GM23338 (cell line): Measurements from ENCODE around the gene RCOR3. TPM values are rescaled to one million over a fixed set of nuclear protein-coding genes. Genes with fewer than 3 reads are reported as not detected.

Experiments
- ATAC-seq: fragments of 200-7000 bp; cut with Tn5 transposase; 3 replicates; pipeline ENCODE4 v1.9.1; 2020
- DNase-seq: peaks from one replicate; pipeline ENCODE4 v3.0.0-alpha.2; 2015; ENCODE audit warnings: low spot score
- H2AFZ ChIP-seq: fragments of 200-600 bp; sonication (generic); 2 replicates; pipeline ENCODE4 v1.8.0; 2016; ENCODE audit warnings: antibody characterized with exemption, mild to moderate bottlenecking, moderate library complexity
- H3F3A ChIP-seq: fragments of 200-600 bp; sonication (generic); replicated peaks from 2 replicates; pipeline ENCODE4 v1.8.0; 2017; ENCODE audit warnings: antibody characterized with exemption, mixed run types, low read depth
- H3K27ac ChIP-seq: fragments of 200-600 bp; sonication (generic); 2 replicates; pipeline ENCODE4 v1.6.1; 2016; ENCODE audit warnings: low read depth
- H3K27me3 ChIP-seq: fragments of 200-600 bp; sonication (generic); 2 replicates; pipeline ENCODE4 v1.8.0; 2016; ENCODE audit warnings: mild to moderate bottlenecking, mixed run types, moderate library complexity; ENCODE audit not compliant: insufficient read depth
- H3K36me3 ChIP-seq: fragments of 200-600 bp; sonication (generic); 2 replicates; pipeline ENCODE4 v1.8.0; 2016; ENCODE audit warnings: mild to moderate bottlenecking; ENCODE audit not compliant: insufficient read depth
- H3K4me1 ChIP-seq: fragments of 200-600 bp; sonication (generic); 2 replicates; pipeline ENCODE4 v1.8.0; 2016; ENCODE audit warnings: mild to moderate bottlenecking, moderate library complexity; ENCODE audit not compliant: insufficient read depth
- H3K4me2 ChIP-seq: fragments of 200-600 bp; sonication (generic); 2 replicates; pipeline ENCODE4 v1.7.1; 2017; ENCODE audit warnings: mixed run types
- H3K4me3 ChIP-seq: fragments of 200-600 bp; sonication (generic); 2 replicates; pipeline ENCODE4 v1.6.1; 2016; ENCODE audit warnings: mixed run types
- H3K79me2 ChIP-seq: fragments of 200-600 bp; sonication (generic); replicated peaks from 2 replicates; pipeline ENCODE4 v1.8.0; 2017; ENCODE audit warnings: mild to moderate bottlenecking; ENCODE audit not compliant: insufficient read depth
- H3K9me2 ChIP-seq: fragments of 200-600 bp; sonication (generic); 2 replicates; pipeline ENCODE4 v1.8.0; 2017; ENCODE audit not compliant: insufficient read depth
- H4K20me1 ChIP-seq: fragments of 200-600 bp; sonication (generic); replicated peaks from 2 replicates; pipeline ENCODE4 v1.8.0; 2017; ENCODE audit warnings: mild to moderate bottlenecking; ENCODE audit not compliant: insufficient read depth
- H3K27ac Mint-ChIP-seq: 2 replicates; pipeline ENCODE4 v1.8.0; 2020; ENCODE audit warnings: inconsistent platforms, mild to moderate bottlenecking, moderate library complexity, mixed read lengths
- H3K27me3 Mint-ChIP-seq: 3 replicates; pipeline ENCODE4 v1.8.0; 2022; ENCODE audit warnings: low read depth, mild to moderate bottlenecking, moderate library complexity, mixed read lengths, inconsistent platforms; ENCODE audit not compliant: insufficient read depth, poor library complexity
- H3K36me3 Mint-ChIP-seq: 3 replicates; pipeline ENCODE4 v1.8.0; 2021; ENCODE audit warnings: low read depth, mild to moderate bottlenecking, inconsistent platforms, moderate library complexity, mixed read lengths
- H3K4me1 Mint-ChIP-seq: 3 replicates; pipeline ENCODE4 v1.8.0; 2020; ENCODE audit warnings: mild to moderate bottlenecking, inconsistent platforms, mixed read lengths
- H3K4me3 Mint-ChIP-seq: 3 replicates; pipeline ENCODE4 v1.8.0; 2021; ENCODE audit warnings: moderate library complexity, mild to moderate bottlenecking, inconsistent platforms, mixed read lengths
- H3K9me3 Mint-ChIP-seq: 3 replicates; pipeline ENCODE4 v1.8.0; 2020; ENCODE audit warnings: moderate library complexity, mild to moderate bottlenecking, inconsistent platforms, mixed read lengths
- CREB1 ChIP-seq: fragments of 250-450 bp; sonication (Bioruptor Pico); IDR thresholded peaks from 2 replicates; pipeline ENCODE4 v1.5.0; 2020; ENCODE audit warnings: low read depth, mild to moderate bottlenecking, moderate library complexity
- CTCF ChIP-seq, 2 experiments: fragments of 200-600 bp in 1 of 2; sonication (generic) in 1 of 2; conservative IDR thresholded peaks; 2 replicates each; pipeline versions ENCODE4 v1.5.1 to v1.6.1; 2016 to 2017; ENCODE audit warnings: antibody characterized with exemption in 2 of 2, low read depth in 2 of 2, mild to moderate bottlenecking in 2 of 2, moderate library complexity in 1 of 2
- ETS1 ChIP-seq: IDR thresholded peaks from 2 replicates; pipeline ENCODE4 v1.6.1; 2016; ENCODE audit warnings: antibody characterized with exemption
- EZH2 ChIP-seq: fragments of 200-600 bp; sonication (generic); IDR thresholded peaks from one replicate; pipeline ENCODE4 v1.8.0; 2017; ENCODE audit warnings: antibody characterized with exemption, mild to moderate bottlenecking, low read depth; ENCODE audit not compliant: unreplicated experiment
- NANOG ChIP-seq: IDR thresholded peaks from 2 replicates; pipeline ENCODE4 v1.6.1; 2016; ENCODE audit warnings: antibody characterized with exemption, borderline replicate concordance
- POLR2AphosphoS5 ChIP-seq: IDR thresholded peaks from 2 replicates; pipeline ENCODE4 v1.6.1; 2016; ENCODE audit warnings: antibody characterized with exemption, low read depth
- REST ChIP-seq: IDR thresholded peaks from one replicate; pipeline ENCODE4 v1.6.1; 2018; ENCODE audit warnings: antibody characterized with exemption; ENCODE audit not compliant: unreplicated experiment
- STAT1 ChIP-seq: IDR thresholded peaks from one replicate; pipeline ENCODE4 v1.6.1; 2016; ENCODE audit warnings: antibody characterized with exemption; ENCODE audit not compliant: unreplicated experiment
- ZNF114 ChIP-seq: fragments of 250-450 bp; sonication (Bioruptor Pico); IDR thresholded peaks from 2 replicates; pipeline ENCODE4 v1.5.0; 2020; ENCODE audit warnings: mild to moderate bottlenecking, moderate library complexity
- ZNF462 ChIP-seq: fragments of 250-450 bp; sonication (Bioruptor Pico); IDR thresholded peaks from 2 replicates; pipeline ENCODE4 v1.5.0; 2020; ENCODE audit warnings: mild to moderate bottlenecking, moderate library complexity
- polyA plus RNA-seq: library from polyadenylated mRNA; unstranded; fragments of >200 nt; fragmentation: Nextera tagmentation; extraction: Ambion mirVana; gene quantifications from 2 replicates; pipeline ENCODE4 v1.2.1, GENCODE V29; 2016
- total RNA-seq: library from RNA; depleted of rRNA; stranded (reverse); fragments of >200 nt; shearing (Covaris generic); gene quantifications from 2 replicates; pipeline ENCODE4 v1.2.3, GENCODE V29; 2014

RCOR3 gene
- total and polyA plus RNA-seq, 2 experiments from 2014 or later, result 19.4 to 26.2 TPM

GRCh38 chr1:211348547-211348946, 89.4 kb downstream of the RCOR3 start:
- peaks cover 21% of the 10 kb centered on the region for H3K36me3 Mint-ChIP-seq
- H3K9me2 ChIP-seq, result no peaks in the 10 kb centered on the region
- H3K27ac Mint-ChIP-seq, result no peak overlapping the region
- ATAC-seq (no peak), DNase-seq (no peak)
- no peak overlapping the region for H3K27ac ChIP-seq
- no peaks in the 10 kb centered on the region for H3K27me3 ChIP-seq
- no peak overlapping the region for H2AFZ ChIP-seq
- H4K20me1 ChIP-seq, result no peaks in the 10 kb centered on the region
- H3K27me3 Mint-ChIP-seq, result peaks cover 11% of the 10 kb centered on the region
- TF ChIP-seq ZNF114 (CRISPR knock-in tag) (no peak), CTCF (conservative IDR thresholded peaks at IDR 0.05; ENCODE audit: low read depth in 2 of 2) (no peak), EZH2 (no peak), ETS1 (no peak)
- H3K36me3 ChIP-seq, result no peaks in the 10 kb centered on the region
- H3F3A ChIP-seq, result no peaks in the 10 kb centered on the region
- H3K79me2 ChIP-seq, result no peaks in the 10 kb centered on the region
- H3K4me3 ChIP-seq, result no peak overlapping the region
- peaks cover 18% of the 10 kb centered on the region for H3K4me1 Mint-ChIP-seq
- peaks cover 9% of the 10 kb centered on the region for H3K4me1 ChIP-seq
- no peak overlapping the region for H3K4me3 Mint-ChIP-seq
- no peak overlapping the region for H3K4me2 ChIP-seq
- H3K9me3 Mint-ChIP-seq, result peaks cover 18% of the 10 kb centered on the region

GRCh38 chr1:211349741-211350140, 90.6 kb downstream of the RCOR3 start:
- Histone ChIP-seq H3K4me2 (no peak overlapping the region), H3K36me3 (no peaks in the 10 kb centered on the region), H3K9me2 (no peaks in the 10 kb centered on the region), H2AFZ (no peak overlapping the region), H4K20me1 (no peaks in the 10 kb centered on the region), H3K27ac (no peak overlapping the region), H3K79me2 (no peaks in the 10 kb centered on the region), H3F3A (no peaks in the 10 kb centered on the region), H3K4me1 (peaks cover 9% of the 10 kb centered on the region), H3K4me3 (no peak overlapping the region), H3K27me3 (no peaks in the 10 kb centered on the region)
- H3K36me3 Mint-ChIP-seq, result peaks cover 21% of the 10 kb centered on the region
- peaks cover 11% of the 10 kb centered on the region for H3K27me3 Mint-ChIP-seq
- no peak for DNase-seq
- no peak overlapping the region for H3K4me3 Mint-ChIP-seq
- no peak for ATAC-seq
- peaks cover 18% of the 10 kb centered on the region for H3K9me3 Mint-ChIP-seq
- H3K27ac Mint-ChIP-seq, result no peak overlapping the region
- peaks cover 18% of the 10 kb centered on the region for H3K4me1 Mint-ChIP-seq
- TF ChIP-seq EZH2 (no peak), REST (no peak), POLR2AphosphoS5 (no peak), CREB1 (CRISPR knock-in tag) (no peak), NANOG (no peak), ZNF462 (no peak), STAT1 (no peak)
